GM18511 (cell line): Measurements from ENCODE around the gene KCNH5.

Source experiments
- ATAC-seq: cut with Tn5 transposase; IDR thresholded peaks from one replicate; pipeline ENCODE4 v1.9.1; 2021; ENCODE audit warnings: mild to moderate bottlenecking, moderate library complexity; ENCODE audit not compliant: unreplicated experiment

The KCNH5 gene, protein sequence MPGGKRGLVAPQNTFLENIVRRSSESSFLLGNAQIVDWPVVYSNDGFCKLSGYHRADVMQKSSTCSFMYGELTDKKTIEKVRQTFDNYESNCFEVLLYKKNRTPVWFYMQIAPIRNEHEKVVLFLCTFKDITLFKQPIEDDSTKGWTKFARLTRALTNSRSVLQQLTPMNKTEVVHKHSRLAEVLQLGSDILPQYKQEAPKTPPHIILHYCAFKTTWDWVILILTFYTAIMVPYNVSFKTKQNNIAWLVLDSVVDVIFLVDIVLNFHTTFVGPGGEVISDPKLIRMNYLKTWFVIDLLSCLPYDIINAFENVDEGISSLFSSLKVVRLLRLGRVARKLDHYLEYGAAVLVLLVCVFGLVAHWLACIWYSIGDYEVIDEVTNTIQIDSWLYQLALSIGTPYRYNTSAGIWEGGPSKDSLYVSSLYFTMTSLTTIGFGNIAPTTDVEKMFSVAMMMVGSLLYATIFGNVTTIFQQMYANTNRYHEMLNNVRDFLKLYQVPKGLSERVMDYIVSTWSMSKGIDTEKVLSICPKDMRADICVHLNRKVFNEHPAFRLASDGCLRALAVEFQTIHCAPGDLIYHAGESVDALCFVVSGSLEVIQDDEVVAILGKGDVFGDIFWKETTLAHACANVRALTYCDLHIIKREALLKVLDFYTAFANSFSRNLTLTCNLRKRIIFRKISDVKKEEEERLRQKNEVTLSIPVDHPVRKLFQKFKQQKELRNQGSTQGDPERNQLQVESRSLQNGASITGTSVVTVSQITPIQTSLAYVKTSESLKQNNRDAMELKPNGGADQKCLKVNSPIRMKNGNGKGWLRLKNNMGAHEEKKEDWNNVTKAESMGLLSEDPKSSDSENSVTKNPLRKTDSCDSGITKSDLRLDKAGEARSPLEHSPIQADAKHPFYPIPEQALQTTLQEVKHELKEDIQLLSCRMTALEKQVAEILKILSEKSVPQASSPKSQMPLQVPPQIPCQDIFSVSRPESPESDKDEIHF

DNA sequence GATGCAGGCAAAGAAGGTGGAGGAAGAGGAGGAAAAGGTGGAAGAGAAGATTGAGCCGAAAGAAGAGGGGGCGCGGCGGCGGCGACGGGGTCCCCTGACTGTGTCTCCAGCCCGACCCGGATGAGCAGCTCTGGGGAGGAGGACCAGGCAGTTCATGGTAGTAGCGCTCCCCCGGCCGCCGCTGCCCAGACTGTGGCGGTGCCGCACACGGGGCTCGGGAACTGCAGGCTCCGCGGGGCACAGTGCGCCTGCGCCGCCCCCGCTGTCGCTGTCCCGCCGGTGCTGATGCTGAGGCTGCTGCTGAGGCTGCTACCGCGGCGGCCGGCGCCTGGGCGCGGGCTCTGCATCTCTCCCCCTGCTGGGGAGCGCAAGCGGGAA lies at the start of gene KCNH5:
KCNH5 (minus strand) TSS at position 225 of the 378 bp plus-strand sequence. CDS start 272 bp downstream, outside the sequence.
- no peak for ATAC-seq

DNA sequence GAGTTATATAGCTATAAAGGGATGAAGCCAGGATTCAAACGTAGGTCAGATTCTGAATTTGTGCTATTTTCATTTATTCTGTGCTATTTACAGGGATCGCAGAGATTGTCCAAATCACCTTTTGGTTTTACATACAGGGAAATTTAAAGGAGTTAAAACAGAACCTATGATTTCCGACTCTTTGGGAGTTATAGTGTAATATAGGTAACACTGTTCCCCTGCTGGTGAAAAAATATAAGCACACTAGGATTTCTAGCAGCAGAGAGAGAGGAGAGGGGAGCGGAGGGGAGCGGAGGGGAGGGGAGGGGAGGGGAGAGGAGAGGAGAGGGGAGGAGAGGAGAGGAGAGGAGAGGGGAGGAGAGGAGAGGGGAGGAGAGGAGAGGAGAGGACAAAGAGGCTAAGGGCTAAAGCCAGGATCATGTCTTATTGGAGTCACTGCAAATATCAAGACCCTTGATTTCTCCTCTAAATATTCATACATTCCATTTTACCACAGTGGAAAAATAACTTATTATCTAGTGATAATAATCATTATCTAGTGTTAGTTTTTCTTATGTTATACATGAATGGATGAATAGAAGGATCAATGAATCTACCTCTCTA lies 46.2 kb upstream of the KCNH5 start:
- no peak for ATAC-seq

DNA sequence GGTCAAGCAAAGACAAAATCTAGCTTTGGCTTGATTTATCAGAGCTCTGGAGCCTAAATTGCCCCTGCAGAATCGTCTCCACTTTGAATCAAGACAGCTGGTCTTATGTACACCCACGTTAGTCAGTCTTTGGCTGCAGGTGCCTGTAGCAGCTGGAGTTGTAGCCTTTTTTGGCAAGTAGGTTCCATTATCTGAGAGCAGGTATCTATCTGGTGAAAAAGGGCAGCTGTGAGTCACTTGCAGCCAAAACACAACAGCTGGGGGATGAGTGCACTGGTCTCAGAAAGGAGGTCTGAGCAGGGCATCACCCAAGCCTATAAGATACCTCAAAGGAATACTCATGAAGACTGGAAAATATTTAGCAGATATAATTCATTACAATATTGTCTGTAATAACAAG lies 43.6 kb upstream of the KCNH5 start:
- ATAC-seq = no peak

DNA sequence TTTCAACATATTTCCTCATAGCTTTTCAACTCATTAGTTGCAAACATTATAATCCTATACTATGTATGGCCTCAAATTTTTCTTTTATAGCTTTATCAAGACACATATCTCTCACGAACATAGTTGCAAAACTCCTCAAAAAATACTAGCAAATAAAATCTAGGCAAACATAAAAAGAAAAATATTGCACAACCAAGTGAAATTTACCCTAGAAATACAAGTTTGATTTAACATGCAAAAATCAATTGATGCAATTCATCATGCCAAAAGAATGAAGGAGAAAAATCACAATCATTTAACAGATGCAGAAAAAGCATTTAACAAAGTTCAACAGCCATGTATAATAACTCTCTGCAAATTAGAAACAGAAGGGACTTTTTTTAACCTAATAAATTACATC lies 33.3 kb upstream of the KCNH5 start:
- no peak for ATAC-seq

DNA sequence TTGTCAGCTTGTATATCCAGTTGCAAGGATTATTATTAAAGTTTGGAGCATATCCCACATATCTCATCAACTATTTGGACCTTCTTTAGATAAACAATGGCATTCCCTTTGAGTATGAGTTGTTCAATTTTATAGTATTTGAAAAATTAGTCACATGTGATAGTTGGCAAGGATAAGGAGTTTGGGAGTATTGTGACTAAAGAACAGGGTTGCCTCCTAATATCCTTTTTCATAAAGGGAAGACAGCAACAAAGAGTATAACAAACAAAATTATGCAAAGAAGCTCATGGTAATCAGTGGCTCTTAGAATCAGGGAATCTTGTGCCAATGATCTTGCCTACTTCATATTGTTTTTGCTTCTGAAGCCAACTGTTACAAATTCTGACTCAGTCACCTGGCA lies 31.2 kb upstream of the KCNH5 start:
- no peak for ATAC-seq

DNA sequence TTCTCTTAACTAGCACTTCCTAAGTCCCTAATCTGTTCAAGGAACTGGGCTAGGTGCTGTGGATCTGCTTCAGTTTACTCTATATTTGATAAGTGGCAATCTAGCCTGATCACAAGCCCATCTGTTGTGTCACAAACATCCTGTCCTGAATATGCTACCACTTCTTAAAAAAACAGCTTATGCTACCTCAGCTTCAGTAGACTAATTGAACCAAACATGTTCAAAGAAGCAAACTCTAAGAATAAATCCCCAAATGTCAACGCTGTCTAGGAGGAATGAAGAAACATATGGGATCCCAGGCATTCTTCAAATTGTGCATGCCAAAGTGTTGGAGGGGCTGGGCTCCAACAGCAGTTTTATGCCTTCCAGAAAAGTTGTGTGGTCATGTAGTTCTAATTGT lies 10.4 kb upstream of the KCNH5 start:
- ATAC-seq = no peak

DNA sequence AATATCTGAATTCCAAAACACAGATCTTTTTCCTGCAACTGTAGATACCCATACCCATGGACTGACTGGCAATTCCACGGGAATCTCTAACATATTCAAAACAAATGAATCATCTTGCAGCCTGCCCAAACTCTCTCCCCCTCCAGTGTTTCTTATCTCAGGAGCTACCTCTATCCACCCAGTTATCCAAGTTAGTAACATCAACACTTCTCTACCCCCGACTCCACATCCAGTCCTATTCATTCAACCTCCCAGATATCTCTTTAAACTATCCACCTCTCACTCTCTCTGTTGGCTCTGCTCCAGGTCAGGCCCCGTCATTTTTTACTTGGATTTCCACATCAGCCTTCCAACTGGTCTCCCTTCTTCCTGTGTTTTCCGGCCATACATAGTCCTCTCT lies 6.7 kb upstream of the KCNH5 start:
- no peak for ATAC-seq

DNA sequence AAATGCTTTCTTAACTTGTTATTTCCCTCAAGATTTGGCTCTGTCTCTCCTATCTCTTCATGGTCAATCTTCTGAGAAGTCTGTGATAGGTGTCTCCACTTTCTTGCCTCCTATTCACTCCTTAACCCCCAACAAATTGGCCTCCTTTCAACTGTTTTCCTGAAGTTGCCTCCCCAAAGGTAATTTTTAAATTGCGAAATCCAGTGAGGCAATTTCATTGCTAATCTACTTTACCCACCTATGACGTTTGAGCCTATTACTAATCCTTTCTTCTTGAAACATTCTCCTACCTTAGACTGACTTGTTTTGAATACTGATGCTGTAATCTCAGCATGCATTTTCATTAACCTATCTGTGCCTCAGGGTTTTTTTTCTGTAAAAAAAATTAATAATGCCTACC lies 6.0 kb upstream of the KCNH5 start:
- ATAC-seq = no peak

DNA sequence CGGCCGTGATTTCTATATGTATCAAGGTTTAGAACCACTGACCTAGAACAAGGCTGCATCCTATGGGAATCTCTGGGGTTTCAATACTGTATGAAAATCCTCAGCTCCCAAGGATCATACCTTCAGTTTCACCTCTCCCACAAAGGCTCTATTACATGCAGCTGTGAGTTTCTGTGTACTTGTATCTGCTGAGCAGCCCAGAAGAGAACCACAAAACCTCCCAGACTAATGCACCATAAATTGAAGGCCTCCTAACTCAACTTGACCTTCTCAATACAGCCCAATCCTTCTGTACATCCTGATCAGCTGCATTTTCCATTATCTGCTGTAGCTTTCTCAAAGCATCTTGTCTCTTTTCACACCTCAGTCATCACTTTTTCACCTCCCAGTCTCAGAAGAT lies 5.4 kb upstream of the KCNH5 start:
- no peak for ATAC-seq

DNA sequence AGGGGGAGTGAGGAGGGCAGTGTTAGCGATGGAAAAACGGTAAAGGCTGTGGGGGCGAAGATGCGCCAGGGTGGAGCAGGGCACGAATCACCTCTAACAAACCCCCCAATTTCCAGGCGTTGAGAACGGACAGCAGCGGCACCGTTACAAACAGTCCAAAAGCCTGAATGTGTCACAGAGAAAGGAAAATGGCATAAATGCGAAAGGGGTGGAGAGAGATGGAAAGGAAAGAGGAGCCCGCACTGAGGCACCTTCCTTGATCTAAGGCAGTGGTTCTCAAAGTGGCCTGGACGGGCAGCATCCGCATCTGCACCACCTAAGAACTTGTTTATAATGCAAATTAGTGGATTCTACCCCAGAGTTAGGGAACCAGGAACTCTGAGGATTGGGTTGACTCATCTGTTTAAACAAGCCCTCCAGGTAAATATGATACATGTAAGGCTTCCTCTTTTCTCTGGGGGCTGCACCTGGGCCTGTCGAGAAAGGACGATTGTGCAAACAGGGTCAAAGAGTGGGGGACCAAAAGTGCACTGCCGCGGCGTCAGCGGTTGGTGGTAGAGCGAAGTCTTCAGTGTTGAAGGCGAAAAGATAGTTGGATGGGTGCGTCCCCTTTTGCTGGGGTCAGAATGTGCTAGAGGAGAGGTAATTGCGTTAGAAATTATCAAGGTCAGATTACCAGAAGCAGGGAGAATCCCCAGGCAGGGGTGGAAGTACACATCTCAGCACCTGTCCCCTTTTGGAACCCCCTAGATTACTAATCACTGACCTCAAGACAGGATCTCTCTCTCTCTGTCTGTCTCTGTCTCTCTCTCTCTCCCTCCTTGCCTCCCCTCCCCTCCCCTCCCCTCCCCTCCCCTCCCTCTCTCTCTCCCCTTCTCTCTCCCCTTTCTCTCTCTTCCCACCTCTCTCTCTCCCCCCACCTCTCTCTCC lies 1.3 kb upstream of the KCNH5 start:
- ATAC-seq = no peak

DNA sequence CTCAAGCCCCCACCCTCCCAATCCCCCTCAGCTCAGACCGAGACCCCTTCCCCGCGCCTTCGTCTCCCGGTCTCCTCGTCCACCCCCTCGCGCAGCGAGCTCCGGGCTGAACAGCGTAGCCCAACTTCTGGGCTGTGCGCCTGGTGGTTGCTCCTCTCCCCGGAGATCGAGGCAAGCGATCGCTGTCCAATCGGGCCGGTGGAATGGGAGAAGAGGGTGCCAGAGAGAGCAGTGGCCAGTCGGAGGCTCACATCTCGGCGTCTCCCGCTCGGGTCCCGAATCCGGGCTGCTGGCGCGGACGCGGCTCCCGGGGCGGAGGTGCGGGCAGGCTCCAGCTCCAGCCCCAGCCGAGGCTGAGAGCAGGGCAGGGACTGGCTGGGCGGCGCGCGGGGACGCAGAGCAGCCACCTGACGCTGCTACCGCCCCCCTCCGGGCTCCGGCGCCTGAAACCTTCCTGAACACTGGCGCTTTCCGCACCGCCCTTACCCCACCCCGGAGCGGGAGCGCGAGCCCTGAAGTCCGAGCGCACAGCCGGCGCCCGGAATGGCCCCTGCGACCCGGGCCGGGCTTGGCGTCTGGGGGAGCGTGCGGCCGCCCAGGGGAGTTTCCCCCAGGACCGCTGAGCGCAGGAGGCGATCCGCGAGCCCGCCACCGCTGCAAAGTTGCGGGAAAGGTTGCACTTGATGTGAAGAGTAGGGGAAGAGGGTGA lies 508 bp upstream of the KCNH5 start:
- ATAC-seq = no peak

DNA sequence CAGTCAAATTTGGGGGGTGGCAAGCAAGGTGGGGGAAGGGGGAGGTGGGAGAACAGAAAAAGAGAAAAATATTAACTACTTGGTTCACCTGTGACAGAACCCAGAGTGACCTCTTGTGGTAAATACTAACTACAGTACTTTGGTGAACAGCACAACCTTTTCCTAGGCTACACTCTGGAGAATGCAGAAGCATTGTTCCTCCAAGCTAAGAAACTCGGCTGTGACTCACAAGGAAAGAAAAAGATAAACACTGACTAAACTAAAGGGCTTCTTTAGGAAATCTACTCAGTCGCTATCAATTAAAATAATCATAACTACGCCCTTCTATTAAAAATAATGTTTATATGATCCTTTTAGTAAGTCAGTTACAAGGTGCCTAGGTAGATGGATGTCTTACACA lies 5.4 kb downstream of the KCNH5 start:
- ATAC-seq = no peak

DNA sequence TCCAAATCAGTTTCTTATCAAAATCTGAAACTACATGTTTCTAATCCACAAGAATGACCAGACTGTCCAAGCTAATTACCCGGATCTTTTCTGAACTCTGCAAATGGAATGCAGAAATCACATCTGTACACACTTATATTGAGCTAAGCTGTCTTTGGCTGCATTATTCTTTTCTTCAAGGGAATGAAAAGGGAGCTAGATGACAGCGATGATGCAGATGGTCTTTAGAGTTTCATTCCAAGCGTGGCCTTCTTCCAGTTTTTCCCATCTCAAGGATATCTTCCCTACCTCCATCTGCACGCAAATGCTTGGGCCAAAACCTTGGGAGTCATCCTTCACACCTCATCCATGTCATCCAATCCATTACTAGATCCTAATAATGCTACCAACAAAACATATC lies 12.6 kb downstream of the KCNH5 start:
- ATAC-seq = no peak

DNA sequence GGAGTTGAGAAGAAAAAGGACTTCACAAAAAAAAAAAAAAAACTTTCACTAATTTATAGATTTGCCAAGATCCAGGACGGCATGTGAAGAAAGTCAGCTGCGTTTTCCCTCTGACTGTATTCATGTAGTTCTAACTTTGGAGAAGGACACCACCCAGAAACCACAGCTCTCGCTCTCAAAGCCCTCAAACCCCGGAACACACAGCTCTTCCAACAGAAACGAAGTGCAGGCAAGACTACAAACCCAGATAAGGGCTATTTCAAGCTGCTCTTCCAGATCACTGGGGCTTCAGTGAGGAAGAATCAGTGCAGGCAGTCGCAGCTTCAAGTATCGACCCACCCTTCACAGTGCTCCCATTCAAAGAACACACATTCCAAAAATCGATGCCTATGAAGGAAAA lies 13.2 kb downstream of the KCNH5 start:
- ATAC-seq = no peak

DNA sequence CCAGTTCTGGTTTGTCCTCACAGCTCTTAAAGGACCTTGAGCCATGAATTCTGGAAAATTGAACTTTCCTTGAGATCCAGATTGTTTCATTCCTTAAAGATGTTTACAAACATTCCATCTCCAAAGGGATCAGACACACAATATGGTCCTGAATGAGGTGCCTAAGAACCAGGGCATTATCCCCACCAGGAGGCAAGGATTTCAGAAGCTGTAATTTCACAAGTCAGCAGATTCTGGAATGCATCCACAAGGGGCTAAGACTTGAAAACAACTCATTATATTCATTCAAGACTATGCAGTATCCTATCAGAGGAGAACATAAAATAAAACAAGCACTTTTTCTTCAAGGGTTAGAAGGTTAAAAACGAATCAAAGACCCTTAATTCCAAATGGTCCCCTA lies 15.1 kb downstream of the KCNH5 start:
- ATAC-seq = no peak

DNA sequence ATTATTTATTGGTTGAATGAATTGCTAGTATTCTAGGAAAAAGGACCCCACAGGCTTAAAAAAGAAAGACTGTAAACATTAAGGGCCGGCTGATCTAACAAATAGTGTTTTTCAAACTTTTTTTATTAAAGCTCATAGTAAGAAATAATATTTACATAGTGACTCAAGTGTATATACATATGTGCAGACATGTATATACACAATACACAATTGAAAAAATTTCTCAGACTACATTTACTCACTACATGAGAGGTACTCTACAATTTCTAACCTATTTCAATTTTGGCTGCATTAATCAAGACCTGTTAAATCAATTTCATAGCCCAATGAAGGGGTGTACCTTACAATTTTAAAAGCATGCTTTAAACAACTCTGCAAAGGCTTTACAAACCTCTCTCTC lies 17.5 kb downstream of the KCNH5 start:
- ATAC-seq = no peak

DNA sequence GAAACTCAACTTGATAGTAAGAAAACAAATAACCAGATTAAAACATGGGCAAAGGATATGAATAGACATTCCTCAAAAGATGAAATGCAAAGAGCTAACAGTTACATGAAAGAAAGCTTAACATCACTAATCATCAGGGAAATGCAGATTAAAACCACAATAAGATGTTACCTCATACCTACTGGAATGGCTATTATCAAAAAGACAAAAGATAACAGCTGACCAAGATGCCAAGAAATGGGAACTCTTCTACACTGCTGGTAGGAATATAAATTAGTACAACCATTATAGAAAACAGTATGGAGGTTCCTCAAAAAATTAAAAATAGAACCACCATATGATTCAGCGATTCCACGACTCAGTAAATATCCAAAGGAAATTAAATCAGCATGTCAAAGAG lies 18.8 kb downstream of the KCNH5 start:
- no peak for ATAC-seq

DNA sequence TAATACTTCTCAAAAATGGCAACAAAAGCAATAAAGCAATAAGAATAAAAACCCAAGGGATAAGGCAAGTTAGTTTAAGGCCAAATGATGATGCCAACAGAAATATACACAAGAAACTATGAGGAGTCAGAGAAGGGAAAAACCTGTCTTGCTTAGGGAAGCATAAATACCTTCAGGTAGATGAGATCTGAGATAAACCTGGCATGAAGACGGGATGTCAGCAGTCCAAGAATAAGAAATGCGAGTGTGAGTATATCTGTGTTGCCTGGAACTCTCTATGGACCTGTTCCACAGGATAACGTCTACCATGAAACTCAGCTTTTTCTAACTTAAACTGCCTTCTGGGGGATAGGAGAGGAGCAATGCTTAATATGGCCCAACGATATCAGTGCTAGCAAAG lies 30.6 kb downstream of the KCNH5 start:
- no peak for ATAC-seq

DNA sequence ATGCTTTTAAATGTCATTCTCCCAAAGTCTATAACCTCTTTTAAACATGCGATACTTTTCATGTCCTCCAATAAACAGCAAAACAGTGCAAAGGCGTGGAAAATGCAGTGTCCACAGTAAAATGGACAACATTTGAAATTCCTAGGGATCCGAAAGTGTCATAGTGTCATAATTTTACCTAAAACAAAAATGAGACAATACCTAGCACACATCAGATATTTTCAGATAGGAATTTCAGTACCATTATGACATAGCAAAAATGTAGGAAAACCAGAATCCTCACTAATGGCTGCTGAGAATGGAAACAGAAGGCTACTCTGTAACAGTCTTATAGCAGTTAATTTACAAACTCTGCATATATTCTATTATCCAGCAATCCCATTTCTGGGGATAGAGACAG lies 33.1 kb downstream of the KCNH5 start:
- ATAC-seq = no peak

DNA sequence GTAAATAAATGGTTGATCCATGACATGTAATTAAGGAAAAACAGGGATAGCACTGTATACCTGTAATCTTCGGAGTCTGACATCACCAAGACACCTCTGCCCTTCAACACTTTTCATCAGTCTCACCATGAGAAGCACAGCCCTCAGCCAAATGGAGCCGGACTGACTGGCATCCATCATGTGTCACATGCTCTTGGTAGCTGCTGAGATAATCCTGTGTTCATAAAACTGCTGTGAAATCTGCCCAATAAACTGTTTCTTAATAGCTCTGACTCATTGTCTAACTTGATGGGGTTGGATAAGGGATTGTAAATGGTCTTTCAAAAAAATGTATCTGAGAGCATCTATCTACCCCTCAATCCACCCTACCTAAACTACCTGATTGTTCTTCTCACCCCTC lies 33.6 kb downstream of the KCNH5 start:
- ATAC-seq = no peak
